ENCODE measurements around the gene MET. TPM values are rescaled to one million over a fixed set of nuclear protein-coding genes. Genes with fewer than 3 reads are reported as not detected.
"Not testable (repeated sequence)": the region's sequence is repeated elsewhere in the genome, so short reads cannot be mapped to it uniquely, and the experiment has no call there.

Gene MET
- total RNA-seq, 3 donors from 2014 or later, result 0.92 to 1.3 (median 1.1) TPM

DNA sequence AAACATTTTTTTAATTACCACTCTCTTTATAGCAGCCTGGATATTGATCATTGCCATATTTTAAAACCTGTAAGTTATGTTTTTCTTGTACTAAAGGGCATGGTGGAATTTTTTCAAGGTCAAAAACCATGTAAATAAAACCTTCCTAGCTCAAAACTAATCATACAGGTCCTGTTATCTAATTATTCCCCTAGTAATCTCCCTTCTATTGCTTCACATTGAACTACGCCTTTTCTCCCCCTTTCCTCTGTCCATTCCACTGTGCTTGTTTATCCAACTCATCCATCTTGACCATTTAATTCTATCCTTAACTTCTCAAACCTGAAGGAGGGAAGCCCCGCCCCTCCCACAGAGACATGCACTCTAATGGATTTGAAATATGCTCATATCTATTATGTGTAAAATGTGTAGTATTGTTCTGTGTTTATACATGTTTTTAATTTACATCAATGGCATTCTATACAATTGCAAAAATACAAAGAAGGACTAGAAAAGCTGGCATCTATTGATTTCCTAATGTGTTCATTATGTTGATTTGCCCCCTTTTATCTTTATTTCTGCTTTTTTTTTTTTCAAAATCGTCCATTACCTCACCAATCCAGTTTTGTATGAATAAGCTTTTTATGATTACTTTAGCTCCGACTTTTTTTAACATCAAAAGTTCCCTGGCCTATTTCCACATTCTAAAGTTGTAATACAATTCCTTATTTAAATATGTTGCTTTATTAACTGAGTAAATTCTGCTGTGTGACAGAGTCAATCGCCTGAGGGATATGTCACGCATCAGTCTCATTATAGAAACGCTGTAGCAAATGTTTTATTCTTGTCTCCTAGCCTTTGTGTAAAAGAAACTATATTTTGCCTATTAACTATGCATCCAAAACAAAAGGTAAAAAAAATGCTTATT is 61.0 kb downstream of the MET start:
- Mint-ChIP-seq H3K36me3 (ENCODE audit: insufficient read depth) (no peaks in the 10 kb centered on the region), H3K4me3 (no peak overlapping the region), H3K27me3 (ENCODE audit: low read depth) (peaks cover 9% of the 10 kb centered on the region), H3K9me3 (no peaks in the 10 kb centered on the region), H3K4me1 (ENCODE audit: low read depth) (no peaks in the 10 kb centered on the region)
- DNase-seq, result no peak
- no peak for ATAC-seq

DNA sequence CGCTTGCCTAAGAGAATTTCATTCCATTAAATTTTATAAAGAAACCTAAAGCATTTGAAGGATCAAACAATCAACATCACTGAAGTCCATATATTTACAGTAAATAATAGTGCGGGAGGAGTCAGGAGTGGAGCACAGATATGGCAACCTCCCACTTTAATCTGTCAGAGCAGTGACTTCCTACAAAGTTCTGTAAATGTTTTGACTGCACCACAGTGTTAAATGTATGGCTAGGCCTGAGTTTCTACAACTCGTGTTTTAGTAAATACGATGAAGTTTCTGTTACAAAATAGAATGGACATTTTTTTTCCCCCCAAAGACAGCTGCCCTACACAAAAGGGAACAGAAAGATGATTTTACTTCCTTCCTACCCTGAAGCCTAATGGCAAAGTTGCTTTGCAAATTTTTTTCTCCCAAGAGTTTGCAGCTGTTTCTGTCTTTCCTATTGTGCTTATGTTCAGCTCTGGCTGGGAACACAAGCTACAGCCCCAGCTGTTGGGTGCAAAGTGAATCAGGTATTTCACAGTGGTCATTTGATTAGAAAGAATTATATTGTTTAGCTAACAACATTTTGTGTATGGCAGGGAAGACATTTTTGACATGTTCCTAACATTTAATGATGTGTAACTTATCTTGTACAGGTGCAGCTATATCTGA is 62.1 kb downstream of the MET start:
- DNase-seq, result no peak
- no peaks in the 10 kb centered on the region for H3K9me3 Mint-ChIP-seq
- H3K4me1 Mint-ChIP-seq (ENCODE audit: low read depth), result no peaks in the 10 kb centered on the region
- ATAC-seq, result no peak
- H3K27me3 Mint-ChIP-seq (ENCODE audit: low read depth), result peaks cover 11% of the 10 kb centered on the region
- H3K4me3 Mint-ChIP-seq, result no peak overlapping the region
- H3K36me3 Mint-ChIP-seq (ENCODE audit: insufficient read depth), result no peaks in the 10 kb centered on the region

DNA sequence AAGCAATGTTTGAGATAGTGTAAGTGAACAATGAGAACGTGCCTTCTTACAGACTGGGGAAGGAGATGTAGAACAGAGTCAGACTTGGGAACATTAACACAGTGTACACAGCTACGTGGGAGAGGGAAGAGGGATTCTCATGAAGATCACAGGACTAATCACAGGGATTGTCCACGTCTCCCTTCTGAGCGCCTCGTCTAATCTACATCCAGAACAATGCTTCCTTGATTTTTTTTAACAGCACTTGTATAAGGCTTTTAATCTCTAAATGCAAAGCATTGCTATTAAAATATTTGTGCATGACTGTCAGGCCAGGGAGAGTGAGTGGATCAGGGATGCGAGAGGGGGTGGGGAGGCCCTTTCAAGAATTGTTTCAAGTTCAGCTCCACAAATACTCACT is 62.7 kb downstream of the MET start:
- no peaks in the 10 kb centered on the region for H3K36me3 Mint-ChIP-seq (ENCODE audit: insufficient read depth)
- DNase-seq, result no peak
- no peak overlapping the region for H3K4me3 Mint-ChIP-seq
- no peaks in the 10 kb centered on the region for H3K4me1 Mint-ChIP-seq (ENCODE audit: low read depth)
- H3K9me3 Mint-ChIP-seq, result no peaks in the 10 kb centered on the region
- no peak for ATAC-seq
- peaks cover 11% of the 10 kb centered on the region for H3K27me3 Mint-ChIP-seq (ENCODE audit: low read depth)

DNA sequence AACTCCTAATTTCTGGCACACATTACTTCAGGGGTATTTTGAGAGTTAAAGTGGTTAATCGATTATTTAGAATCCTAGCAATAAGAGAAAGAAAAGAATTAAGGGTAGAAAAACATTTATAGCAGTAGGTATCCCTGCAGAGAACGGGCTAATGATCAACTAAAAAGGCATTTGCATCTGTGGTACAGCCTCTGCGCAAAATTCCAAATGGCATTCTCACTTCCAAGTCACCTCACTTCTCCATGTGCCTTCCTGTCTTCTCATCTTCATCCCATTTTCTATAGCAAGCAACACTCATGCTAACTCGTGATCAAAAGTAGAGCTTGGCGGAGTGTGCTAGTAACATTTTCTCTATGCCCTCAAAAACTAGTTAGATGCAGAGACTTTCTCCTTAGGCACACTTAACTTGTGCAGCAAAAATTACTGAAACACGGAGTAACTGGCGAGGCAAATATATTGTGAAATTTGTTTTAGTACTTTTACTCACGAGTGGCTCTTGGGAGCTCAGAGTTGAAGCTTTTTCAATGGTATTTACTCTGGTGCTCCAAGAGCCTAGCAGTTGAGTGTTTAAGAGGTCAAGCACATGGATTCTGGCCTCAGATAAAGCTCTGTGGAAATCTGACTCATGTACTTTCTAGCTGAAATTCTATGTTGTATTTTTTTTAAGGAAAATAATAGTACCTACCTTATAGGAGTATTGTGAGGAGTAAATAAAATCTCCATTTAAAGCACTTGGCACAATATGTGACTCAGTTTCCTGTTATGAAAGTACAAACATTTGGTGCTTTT is 65.1 kb downstream of the MET start:
- Mint-ChIP-seq H3K4me1 (ENCODE audit: low read depth) (no peaks in the 10 kb centered on the region), H3K4me3 (no peak overlapping the region), H3K27me3 (ENCODE audit: low read depth) (peaks cover 14% of the 10 kb centered on the region), H3K9me3 (no peaks in the 10 kb centered on the region), H3K36me3 (ENCODE audit: insufficient read depth) (no peaks in the 10 kb centered on the region)
- ATAC-seq (no peak), DNase-seq (no peak)

DNA sequence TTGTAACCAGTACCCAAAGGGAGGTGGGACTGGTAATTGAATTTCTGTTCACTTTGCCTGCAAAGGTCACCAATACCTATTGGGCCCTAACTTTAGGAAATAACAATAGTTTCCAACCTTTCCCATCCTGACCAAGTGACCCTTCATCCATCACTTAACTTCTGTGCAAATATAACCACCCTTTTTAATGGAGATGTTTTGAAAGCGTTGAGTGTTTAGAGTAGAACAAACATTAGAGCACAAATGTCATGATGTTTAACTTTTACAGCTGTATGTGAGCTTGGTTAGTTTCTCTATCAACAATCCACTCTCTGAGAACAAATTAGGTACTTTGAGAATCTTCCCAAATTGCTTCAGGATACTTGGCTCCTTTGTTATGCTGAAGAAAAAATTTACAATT is 66.4 kb downstream of the MET start:
- ATAC-seq, result no peak
- peaks cover 14% of the 10 kb centered on the region for H3K27me3 Mint-ChIP-seq (ENCODE audit: low read depth)
- no peaks in the 10 kb centered on the region for H3K9me3 Mint-ChIP-seq
- DNase-seq, result no peak
- H3K4me3 Mint-ChIP-seq, result no peak overlapping the region
- H3K4me1 Mint-ChIP-seq (ENCODE audit: low read depth), result no peaks in the 10 kb centered on the region
- H3K36me3 Mint-ChIP-seq (ENCODE audit: insufficient read depth), result no peaks in the 10 kb centered on the region

DNA sequence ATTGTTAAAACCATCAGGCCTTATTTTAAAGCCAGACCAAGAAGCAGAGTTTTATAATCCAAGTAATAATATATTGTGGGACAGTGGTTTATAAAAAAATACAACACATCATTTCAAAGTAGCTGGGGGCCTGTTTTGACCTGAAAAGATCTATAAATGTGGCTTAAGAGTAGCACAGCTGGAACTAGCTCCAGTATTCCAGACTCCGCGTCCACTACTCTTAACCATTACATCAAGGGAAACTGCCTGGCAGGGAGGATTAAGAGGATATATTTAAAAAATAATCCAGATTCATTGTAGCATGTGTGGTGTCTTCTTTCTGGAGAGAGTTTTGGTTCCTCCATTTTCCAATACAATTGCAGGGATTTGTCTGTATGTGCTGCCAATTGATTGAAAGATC is 67.3 kb downstream of the MET start:
- ATAC-seq (no peak), DNase-seq (no peak)
- Mint-ChIP-seq H3K36me3 (ENCODE audit: insufficient read depth) (no peaks in the 10 kb centered on the region), H3K4me1 (ENCODE audit: low read depth) (no peaks in the 10 kb centered on the region), H3K4me3 (no peak overlapping the region), H3K9me3 (peaks cover 2% of the 10 kb centered on the region), H3K27me3 (ENCODE audit: low read depth) (peaks cover 20% of the 10 kb centered on the region)

DNA sequence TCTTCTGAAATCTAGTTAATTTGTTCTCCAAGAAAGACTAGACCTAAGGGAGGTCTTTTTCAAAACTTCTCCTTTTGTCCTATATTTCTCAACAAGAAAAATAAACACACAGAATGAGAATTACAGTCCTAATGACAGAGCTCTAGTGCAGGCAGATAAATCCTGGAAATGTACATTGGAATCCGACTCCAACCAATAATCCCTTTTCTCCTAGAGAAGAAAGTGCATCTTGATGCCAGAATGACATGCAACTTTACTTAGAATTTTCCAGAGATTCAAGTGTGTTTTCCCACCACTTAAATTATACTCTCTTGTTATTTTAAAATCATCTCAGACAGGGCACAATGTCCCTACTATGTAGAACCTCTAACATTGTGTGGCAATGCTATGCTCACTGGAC is 68.2 kb downstream of the MET start:
- no peaks in the 10 kb centered on the region for H3K4me1 Mint-ChIP-seq (ENCODE audit: low read depth)
- H3K9me3 Mint-ChIP-seq, result peaks cover 4% of the 10 kb centered on the region
- no peaks in the 10 kb centered on the region for H3K36me3 Mint-ChIP-seq (ENCODE audit: insufficient read depth)
- no peak overlapping the region for H3K4me3 Mint-ChIP-seq
- peaks cover 22% of the 10 kb centered on the region for H3K27me3 Mint-ChIP-seq (ENCODE audit: low read depth)
- ATAC-seq, result no peak
- DNase-seq, result no peak

DNA sequence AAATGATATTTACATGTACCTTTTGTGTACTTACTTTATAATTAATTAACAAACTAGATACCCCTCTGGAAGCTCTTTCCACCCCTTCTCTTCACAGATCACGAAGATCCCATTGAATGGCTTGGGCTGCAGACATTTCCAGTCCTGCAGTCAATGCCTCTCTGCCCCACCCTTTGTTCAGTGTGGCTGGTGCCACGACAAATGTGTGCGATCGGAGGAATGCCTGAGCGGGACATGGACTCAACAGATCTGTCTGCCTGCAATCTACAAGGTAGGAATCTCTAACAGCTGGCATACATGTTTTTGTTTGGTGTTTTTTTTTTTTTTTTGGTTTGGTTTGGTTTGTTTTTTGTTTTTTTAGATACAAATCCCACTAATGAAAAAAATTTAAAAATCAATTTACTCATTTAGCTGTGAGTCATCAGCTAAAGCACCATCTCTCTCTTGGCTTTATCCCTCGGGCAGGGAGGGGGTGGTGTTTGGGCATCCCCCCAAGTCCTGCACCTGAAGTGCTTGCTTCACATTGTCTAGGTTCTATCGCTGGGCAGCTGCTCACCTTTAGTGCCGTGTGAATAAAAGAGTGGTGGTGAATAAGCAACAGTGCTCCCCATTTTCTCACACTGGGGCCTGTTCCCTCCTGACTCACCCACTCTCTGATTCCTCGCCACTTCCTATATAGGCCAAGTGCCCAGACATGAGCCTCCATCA is 68.9 kb downstream of the MET start:
- DNase-seq, result no peak
- Mint-ChIP-seq H3K4me1 (ENCODE audit: low read depth) (no peaks in the 10 kb centered on the region), H3K27me3 (ENCODE audit: low read depth) (peaks cover 21% of the 10 kb centered on the region), H3K9me3 (peaks cover 4% of the 10 kb centered on the region), H3K36me3 (ENCODE audit: insufficient read depth) (no peaks in the 10 kb centered on the region), H3K4me3 (no peak overlapping the region)
- no peak for ATAC-seq

DNA sequence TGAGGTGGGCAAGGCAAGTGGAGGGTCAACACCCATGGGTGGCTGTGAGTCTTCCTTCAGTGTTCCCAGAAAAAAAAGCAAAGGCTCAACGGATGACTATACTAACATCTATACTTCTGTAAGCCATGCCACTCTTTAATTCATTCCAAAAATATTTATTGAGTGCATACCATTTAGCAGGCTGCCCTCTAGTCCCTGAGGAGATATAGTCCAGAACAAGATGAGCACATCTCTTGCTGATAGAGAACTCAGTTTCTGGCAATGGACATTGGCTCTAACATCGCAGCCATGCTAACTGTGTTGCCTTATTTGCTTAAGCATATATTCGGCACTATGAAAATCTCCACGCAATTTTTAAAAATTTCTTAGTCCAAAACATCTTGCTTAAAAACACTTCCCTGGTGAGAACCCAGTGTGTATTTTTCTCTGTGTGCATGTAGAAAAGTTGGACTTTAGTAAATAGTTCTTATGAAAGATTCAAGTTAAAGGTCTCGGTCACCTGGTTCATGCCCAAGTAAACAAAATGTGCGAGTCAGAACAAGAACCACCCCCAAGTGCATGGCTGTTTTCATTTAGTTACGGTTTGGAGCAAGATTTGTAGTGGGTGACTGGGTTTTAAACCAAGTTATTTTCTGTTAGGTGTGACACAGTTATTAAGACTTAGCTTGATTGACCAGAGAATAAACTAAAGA is 69.8 kb downstream of the MET start:
- no peak for ATAC-seq
- DNase-seq, result no peak

DNA sequence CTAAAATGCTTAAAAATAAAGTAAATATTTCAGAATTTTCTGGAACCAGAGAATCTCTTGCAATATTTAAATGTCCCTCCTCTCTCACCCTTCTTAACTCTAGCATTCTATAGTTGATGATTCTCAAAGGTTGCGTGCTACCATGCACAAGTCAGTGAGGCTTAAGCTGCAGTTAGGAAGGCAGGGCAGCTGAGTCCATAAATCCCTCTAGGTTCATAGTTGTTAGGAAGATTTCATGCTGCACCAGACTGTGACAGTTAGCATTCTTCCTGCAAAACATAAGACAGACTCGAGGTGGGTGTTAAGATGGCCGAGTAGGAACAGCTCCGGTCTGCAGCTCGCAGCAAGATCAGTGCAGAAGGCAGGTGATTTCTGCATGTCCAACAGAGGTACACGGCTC is 70.6 kb downstream of the MET start:
- ATAC-seq, result no peak
- Mint-ChIP-seq H3K9me3 (peaks cover 4% of the 10 kb centered on the region), H3K36me3 (ENCODE audit: insufficient read depth) (no peaks in the 10 kb centered on the region), H3K4me1 (ENCODE audit: low read depth) (no peaks in the 10 kb centered on the region), H3K4me3 (no peak overlapping the region), H3K27me3 (ENCODE audit: low read depth) (peaks cover 21% of the 10 kb centered on the region)
- DNase-seq, result no peak

More for the DNA sequence above, 69.8 kb downstream of the MET start:
- Mint-ChIP-seq H3K4me1 (ENCODE audit: low read depth) (no peaks in the 10 kb centered on the region), H3K27me3 (ENCODE audit: low read depth) (peaks cover 21% of the 10 kb centered on the region), H3K4me3 (no peak overlapping the region), H3K36me3 (ENCODE audit: insufficient read depth) (no peaks in the 10 kb centered on the region), H3K9me3 (peaks cover 4% of the 10 kb centered on the region)

DNA sequence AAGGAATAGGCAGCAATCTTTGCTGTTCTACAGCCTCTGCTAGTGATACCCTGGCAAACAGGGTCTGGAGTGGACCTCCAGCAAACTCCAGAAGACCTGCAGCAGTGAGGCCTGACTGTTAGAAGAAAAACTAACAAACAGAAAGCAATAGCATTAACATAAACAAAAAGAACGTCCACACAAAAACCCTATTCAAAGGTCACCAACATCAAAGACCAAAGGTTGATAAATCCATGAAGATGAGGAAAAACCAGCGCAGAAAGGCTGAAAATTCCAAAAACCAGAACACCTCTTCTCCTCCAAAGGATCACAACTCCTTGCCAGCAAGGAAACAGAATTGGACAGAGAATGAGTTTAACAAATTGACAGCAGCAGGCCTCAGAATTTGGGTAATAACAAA is 71.8 kb downstream of the MET start:
- not testable (repeated sequence) for H3K9me3 Mint-ChIP-seq; H3K36me3 Mint-ChIP-seq (ENCODE audit: insufficient read depth); H3K4me3 Mint-ChIP-seq; ATAC-seq; H3K4me1 Mint-ChIP-seq (ENCODE audit: low read depth); DNase-seq
- peaks cover 20% of the 10 kb centered on the region for H3K27me3 Mint-ChIP-seq (ENCODE audit: low read depth)

DNA sequence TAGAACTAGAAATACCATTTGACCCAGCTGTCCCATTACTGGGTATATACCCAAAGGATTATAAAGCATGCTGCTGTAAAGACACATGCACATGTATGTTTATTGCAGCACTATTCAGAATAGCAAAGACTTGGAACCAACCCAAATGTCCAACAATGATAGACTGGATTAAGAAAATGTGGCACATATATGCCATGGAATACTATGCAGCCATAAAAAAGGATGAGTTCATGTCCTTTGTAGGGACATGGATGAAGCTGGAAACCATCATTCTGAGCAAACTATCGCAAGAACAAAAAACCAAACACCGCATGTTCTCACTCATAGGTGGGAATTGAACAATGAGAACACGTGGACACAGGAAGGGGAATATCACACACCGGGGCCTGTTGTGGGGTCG is 74.4 kb downstream of the MET start:
- H3K27me3 Mint-ChIP-seq (ENCODE audit: low read depth), result peaks cover 14% of the 10 kb centered on the region
- ATAC-seq; H3K36me3 Mint-ChIP-seq (ENCODE audit: insufficient read depth); H3K4me1 Mint-ChIP-seq (ENCODE audit: low read depth); H3K9me3 Mint-ChIP-seq; H3K4me3 Mint-ChIP-seq; DNase-seq: not testable (repeated sequence)

DNA sequence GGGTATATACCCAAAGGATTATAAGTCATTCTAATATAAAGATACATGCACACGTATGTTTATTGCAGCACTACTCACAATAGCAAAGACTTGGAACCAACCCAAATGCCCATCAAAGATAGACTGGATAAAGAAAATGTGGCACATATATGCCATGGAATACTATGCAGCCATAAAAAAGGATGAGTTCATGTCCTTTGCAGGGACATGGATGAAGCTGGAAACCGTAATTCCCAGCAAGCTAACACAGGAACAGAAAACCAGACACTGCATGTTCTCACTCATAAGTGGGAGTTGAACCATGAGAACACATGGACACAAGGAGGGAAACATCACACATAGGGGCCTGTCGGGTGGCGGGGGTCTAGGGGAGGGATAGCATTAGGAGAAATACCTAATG is 79.1 kb downstream of the MET start:
- H3K4me1 Mint-ChIP-seq (ENCODE audit: low read depth); H3K4me3 Mint-ChIP-seq; H3K27me3 Mint-ChIP-seq (ENCODE audit: low read depth); H3K9me3 Mint-ChIP-seq; DNase-seq; ATAC-seq; H3K36me3 Mint-ChIP-seq (ENCODE audit: insufficient read depth): not testable (repeated sequence)

Measured in activated T-cell treated with anti-CD3 and anti-CD28 coated beads, Interleukin-2, amount 50 U/mL, for 4 hours (primary cell).